ENCODE data around the gene C1orf115. TPM values are rescaled to one million over a fixed set of nuclear protein-coding genes. Genes with fewer than 3 reads are reported as not detected.
"Not testable (repeated sequence)": the region's sequence is repeated elsewhere in the genome, so short reads cannot be mapped to it uniquely, and the experiment has no call there.

Gene C1orf115
- polyA plus RNA-seq, 1 of the 3 experiments (the other 2 are of a cell fraction) = 4.2 TPM

GRCh38 chr1:220711056-220711809 is 21.1 kb downstream of the C1orf115 start:
- H3K27ac ChIP-seq (ENCODE audit: low read depth in 2 of 2, low read length in 1 of 2) = no peak overlapping the region
- POLR2A ChIA-PET = no interaction called here
- CTCF ChIA-PET = no interaction called here
- H3K4me1 ChIP-seq (ENCODE audit: control insufficient read depth in 1 of 2, insufficient read depth in 2 of 2, low read depth in 1 of 2, low read length in 1 of 2) = no peaks in the 10 kb centered on the region
- H3K27me3 ChIP-seq (ENCODE audit: insufficient read depth) = no peaks in the 10 kb centered on the region
- H3K36me3 ChIP-seq (replicated peaks in 1 of 2; ENCODE audit: control insufficient read depth in 1 of 2, insufficient read depth in 2 of 2, low read length in 1 of 2) = no peaks in the 10 kb centered on the region
- no peak for TF ChIP-seq GABPA (IDR thresholded peaks at IDR 0.05; ENCODE audit: low read depth)
- TF ChIP-seq CHD2 (IDR thresholded peaks at IDR 0.05; ENCODE audit: low read length, partially characterized antibody) = no peak
- TF ChIP-seq, protein P1, sequence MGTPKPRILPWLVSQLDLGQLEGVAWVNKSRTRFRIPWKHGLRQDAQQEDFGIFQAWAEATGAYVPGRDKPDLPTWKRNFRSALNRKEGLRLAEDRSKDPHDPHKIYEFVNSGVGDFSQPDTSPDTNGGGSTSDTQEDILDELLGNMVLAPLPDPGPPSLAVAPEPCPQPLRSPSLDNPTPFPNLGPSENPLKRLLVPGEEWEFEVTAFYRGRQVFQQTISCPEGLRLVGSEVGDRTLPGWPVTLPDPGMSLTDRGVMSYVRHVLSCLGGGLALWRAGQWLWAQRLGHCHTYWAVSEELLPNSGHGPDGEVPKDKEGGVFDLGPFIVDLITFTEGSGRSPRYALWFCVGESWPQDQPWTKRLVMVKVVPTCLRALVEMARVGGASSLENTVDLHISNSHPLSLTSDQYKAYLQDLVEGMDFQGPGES (IDR thresholded peaks at IDR 0.05; ENCODE audit: low read depth, low read length) = no peak
- no peak for TF ChIP-seq FOXM1 (IDR thresholded peaks at IDR 0.05; ENCODE audit: low read depth)
- TF ChIP-seq RCOR1 (IDR thresholded peaks at IDR 0.05; ENCODE audit: low read length) = no peak
- H3K9me2 ChIP-seq = no peaks in the 10 kb centered on the region
- no peaks in the 10 kb centered on the region for H3F3A ChIP-seq (replicated peaks; ENCODE audit: insufficient read depth)
- 44% methylated on average over 6 of the region's 9 CpGs for WGBS (ENCODE audit: low lambda C conversion rate)
- no peaks in the 10 kb centered on the region for H3K79me2 ChIP-seq (ENCODE audit: insufficient read depth)
- H2AFZ ChIP-seq (ENCODE audit: low read depth) = no peak overlapping the region
- H3K4me2 ChIP-seq = no peak overlapping the region
- H4K20me1 ChIP-seq (ENCODE audit: insufficient read depth) = no peaks in the 10 kb centered on the region
- DNase-seq = no peak
- no peak overlapping the region for H3K4me3 ChIP-seq (ENCODE audit: low read depth in 2 of 2, low read length in 1 of 2)
- no peaks in the 10 kb centered on the region for H3K9me3 ChIP-seq
- H3K9ac ChIP-seq = no peak overlapping the region

- CTCF ChIA-PET, POLR2A ChIA-PET: not testable (repeated sequence)
Observed at GRCh38 chr1:220715986-220716385, 25.8 kb downstream of the C1orf115 start.

GRCh38 chr1:220717800-220718640 is 27.9 kb downstream of the C1orf115 start:
- Histone ChIP-seq H3K79me2 (ENCODE audit: insufficient read depth) (no peaks in the 10 kb centered on the region), H3K9me3 (no peaks in the 10 kb centered on the region), H3K27ac (ENCODE audit: low read depth in 2 of 2, low read length in 1 of 2) (no peak overlapping the region), H3K4me2 (no peak overlapping the region), H3K9ac (no peak overlapping the region), H3K9me2 (no peaks in the 10 kb centered on the region), H3K27me3 (ENCODE audit: insufficient read depth) (no peaks in the 10 kb centered on the region), H4K20me1 (ENCODE audit: insufficient read depth) (no peaks in the 10 kb centered on the region), H3K4me1 (ENCODE audit: control insufficient read depth in 1 of 2, insufficient read depth in 2 of 2, low read depth in 1 of 2, low read length in 1 of 2) (no peaks in the 10 kb centered on the region), H2AFZ (ENCODE audit: low read depth) (no peak overlapping the region), H3F3A (replicated peaks; ENCODE audit: insufficient read depth) (no peaks in the 10 kb centered on the region), H3K4me3 (ENCODE audit: low read depth in 2 of 2, low read length in 1 of 2) (no peak overlapping the region), H3K36me3 (replicated peaks in 1 of 2; ENCODE audit: control insufficient read depth in 1 of 2, insufficient read depth in 2 of 2, low read length in 1 of 2) (no peaks in the 10 kb centered on the region)
- WGBS (ENCODE audit: low lambda C conversion rate) = 75% methylated on average over 17 of the region's 20 CpGs
- POLR2A ChIA-PET = no interaction called here
- CTCF ChIA-PET = interaction anchor here (2.3 kb wide), 1 partner anchor 15 kb away, joined by 5 read pairs; no protein-coding TSS in a partner anchor
- TF ChIP-seq NRF1 (IDR thresholded peaks at IDR 0.05; ENCODE audit: low read depth, low read length) (no peak), GATA2 (CRISPR knock-in tag; IDR thresholded peaks at IDR 0.05) (no peak), PBX3 (IDR thresholded peaks at IDR 0.05) (no peak)
- no peak for DNase-seq

More at GRCh38 chr1:220715986-220716385, 25.8 kb downstream of the C1orf115 start:
- H2AFZ ChIP-seq (ENCODE audit: low read depth); H3K27ac ChIP-seq (ENCODE audit: low read depth in 2 of 2, low read length in 1 of 2); H3K4me2 ChIP-seq; H3K4me3 ChIP-seq (ENCODE audit: low read depth in 2 of 2, low read length in 1 of 2); H3K79me2 ChIP-seq (ENCODE audit: insufficient read depth); H3F3A ChIP-seq (replicated peaks; ENCODE audit: insufficient read depth); H3K4me1 ChIP-seq (ENCODE audit: control insufficient read depth in 1 of 2, insufficient read depth in 2 of 2, low read depth in 1 of 2, low read length in 1 of 2); H3K27me3 ChIP-seq (ENCODE audit: insufficient read depth); DNase-seq; H4K20me1 ChIP-seq (ENCODE audit: insufficient read depth); H3K36me3 ChIP-seq (replicated peaks in 1 of 2; ENCODE audit: control insufficient read depth in 1 of 2, insufficient read depth in 2 of 2, low read length in 1 of 2); H3K9me2 ChIP-seq; H3K9me3 ChIP-seq; H3K9ac ChIP-seq: not testable (repeated sequence)
- WGBS (ENCODE audit: low lambda C conversion rate) = 55% methylated on average over 5 of the region's 5 CpGs

DNA sequence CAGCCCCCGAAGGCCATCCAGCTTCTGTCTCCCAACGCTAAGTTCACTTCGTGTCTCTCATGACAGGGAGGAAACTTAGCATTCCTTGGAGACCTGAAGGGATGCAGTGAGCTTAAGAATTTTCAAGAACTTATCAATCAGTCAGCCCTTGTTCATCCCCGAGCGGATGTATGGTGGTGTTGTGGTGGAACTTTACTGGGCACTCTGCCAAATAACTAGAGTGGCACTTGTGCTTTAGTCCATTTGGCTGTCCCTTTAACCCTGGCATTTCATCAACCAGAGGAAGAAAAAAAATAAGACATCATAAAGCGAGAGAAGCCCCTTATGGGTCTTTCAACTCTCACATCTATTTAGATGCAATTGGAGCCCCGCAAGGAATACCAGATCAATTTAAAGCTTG is 31.1 kb downstream of the C1orf115 start:
- H3K27me3 ChIP-seq (ENCODE audit: insufficient read depth); H3K36me3 ChIP-seq (replicated peaks in 1 of 2; ENCODE audit: control insufficient read depth in 1 of 2, insufficient read depth in 2 of 2, low read length in 1 of 2); H3K4me2 ChIP-seq; H3K9ac ChIP-seq; H3K79me2 ChIP-seq (ENCODE audit: insufficient read depth); H3K4me1 ChIP-seq (ENCODE audit: control insufficient read depth in 1 of 2, insufficient read depth in 2 of 2, low read depth in 1 of 2, low read length in 1 of 2); DNase-seq; POLR2A ChIA-PET; H2AFZ ChIP-seq (ENCODE audit: low read depth); H3K4me3 ChIP-seq (ENCODE audit: low read depth in 2 of 2, low read length in 1 of 2); H3F3A ChIP-seq (replicated peaks; ENCODE audit: insufficient read depth); H3K9me2 ChIP-seq; H3K9me3 ChIP-seq; H4K20me1 ChIP-seq (ENCODE audit: insufficient read depth); H3K27ac ChIP-seq (ENCODE audit: low read depth in 2 of 2, low read length in 1 of 2): not testable (repeated sequence)
- WGBS (ENCODE audit: low lambda C conversion rate) = 86% methylated on average over 7 of the region's 7 CpGs
- CTCF ChIA-PET = interaction anchor here (0.7 kb wide), 1 partner anchor 12 kb away, joined by 3 read pairs; no protein-coding TSS in a partner anchor
